Esophagus (tissue), 2 donors: Measurements from ENCODE around the gene SCO2. TPM values are rescaled to one million over a fixed set of nuclear protein-coding genes. Genes with fewer than 3 reads are reported as not detected.
A peak's percentile ranks its signal among the peaks of the same experiment; 100 is the strongest.

Source experiments
- H3K27ac ChIP-seq, 2 donors: one replicate each; pipeline ENCODE4 v1.5.1; 2013; ENCODE audit warnings: low read depth in 2 of 2, mild to moderate bottlenecking in 2 of 2, inconsistent platforms in 1 of 2, low read length in 1 of 2, moderate library complexity in 1 of 2
- H3K27me3 ChIP-seq, 2 donors: one replicate each; pipeline ENCODE4 v1.6.1; 2013; ENCODE audit warnings: low read length in 2 of 2, control low read depth in 1 of 2, mild to moderate bottlenecking in 1 of 2; ENCODE audit not compliant: insufficient read depth in 2 of 2, control insufficient read depth in 1 of 2
- H3K36me3 ChIP-seq, 2 donors: one replicate each; pipeline ENCODE4 v1.6.1; 2013; ENCODE audit warnings: low read length in 1 of 2; ENCODE audit not compliant: control insufficient read depth in 2 of 2, insufficient read depth in 2 of 2
- H3K4me1 ChIP-seq, 2 donors: one replicate each; pipeline ENCODE4 v1.6.1; 2013; ENCODE audit warnings: low read length in 1 of 2; ENCODE audit not compliant: control insufficient read depth in 2 of 2, insufficient read depth in 2 of 2
- H3K4me3 ChIP-seq, 2 donors: one replicate each; pipeline ENCODE4 v1.5.1; 2013; ENCODE audit warnings: low read length in 2 of 2, mild to moderate bottlenecking in 2 of 2, low read depth in 1 of 2, moderate library complexity in 1 of 2
- H3K9me3 ChIP-seq, 2 donors: one replicate each; pipeline ENCODE4 v1.6.1; 2013; ENCODE audit warnings: mild to moderate bottlenecking in 2 of 2, low read depth in 1 of 2, low read length in 1 of 2, moderate library complexity in 1 of 2; ENCODE audit not compliant: control insufficient read depth in 2 of 2, insufficient read depth in 1 of 2
- WGBS, 2 donors: extraction: QIAGEN DNeasy Blood & Tissue Kit; methylation state at CpG; one replicate each; pipeline ENCODE4 v1.1.7; 2013; 5-methylcytosine and 5-hydroxymethylcytosine counted together
- polyA plus RNA-seq, 2 donors: library from polyadenylated mRNA; stranded (reverse); fragments of 200-250 nt; gene quantifications; one replicate each; pipeline ENCODE4 v1.2.3, GENCODE V29; 2013
- donor health status: healthy with polysubstance abuse.
- donor health status: Bipolar disorder and iron deficiency.

SCO2 gene
- polyA plus RNA-seq, 2 donors, result 0.61 to 3.2 TPM

DNA sequence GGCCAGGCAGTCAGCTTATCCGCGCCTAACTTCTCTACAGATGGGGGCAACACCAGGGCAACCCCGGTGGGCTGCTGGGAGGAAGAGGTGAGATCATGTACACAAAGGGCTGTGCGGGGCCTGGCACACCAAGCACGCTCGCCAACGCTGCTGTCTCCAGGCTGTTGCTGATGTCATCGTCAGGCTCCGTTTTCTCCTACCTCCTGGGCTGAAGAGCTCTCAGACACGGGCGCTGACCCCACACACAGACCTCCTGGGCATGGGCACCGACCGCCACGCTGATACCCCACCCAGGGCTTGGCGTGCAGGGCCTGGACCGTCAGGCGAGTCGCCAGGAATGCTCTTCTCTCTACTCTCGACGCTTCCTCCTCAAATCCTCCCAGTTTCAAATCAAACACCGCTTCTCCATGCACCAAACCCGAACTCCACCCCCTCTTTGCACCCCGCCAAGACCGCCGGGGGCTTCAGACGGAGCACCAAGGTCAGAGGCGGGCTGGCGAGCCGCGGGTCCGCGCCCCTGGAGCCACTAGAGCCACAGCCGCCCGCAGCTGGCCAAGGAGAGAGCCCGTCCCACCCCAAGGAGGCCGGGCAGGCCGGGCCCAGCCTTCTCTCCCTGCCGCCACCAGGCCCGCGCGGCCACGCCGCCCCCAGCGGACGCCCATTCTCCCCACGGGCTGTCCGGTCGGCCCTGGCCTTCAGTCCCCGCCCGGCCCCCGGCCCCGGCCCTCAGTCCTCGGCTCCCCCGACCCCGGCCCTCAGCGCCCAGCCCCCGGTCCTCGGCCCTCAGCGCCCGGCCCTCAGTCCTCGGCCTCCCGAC lies 51.3 kb downstream of the SCO2 start:
- Histone ChIP-seq H3K9me3 (no peaks in the 10 kb centered on the region), H3K4me1 (peaks cover 30 to 50% of the 10 kb centered on the region in 2 donors), H3K27ac (peak overlapping the region; percentile 77 to 84), H3K36me3 (peaks cover 0 to 3% of the 10 kb centered on the region in 2 donors), H3K4me3 (peak overlapping the region; percentile 85 to 96), H3K27me3 (no peaks in the 10 kb centered on the region)
- WGBS, 2 donors, result 3 to 4% methylated on average over 52 to 62 of the region's 62 CpGs

Other genes with a start within 250 kb of the SCO2 start
- 100 to 1,000 TPM; 107 to 186 TPM for gene PLXNB2, start 218.0 kb downstream of the SCO2 start, polyA plus RNA-seq
- gene DENND6B, start 198.6 kb downstream of the SCO2 start, polyA plus RNA-seq, result 1 to 10 TPM; 2.4 to 6.8 TPM
- 10 to 100 TPM; 30.2 to 38.2 TPM for gene PPP6R2, start 182.3 kb downstream of the SCO2 start, polyA plus RNA-seq
- gene SBF1, start 50.6 kb downstream of the SCO2 start, polyA plus RNA-seq, result 10 to 100 TPM; 44.3 to 73.5 TPM
- gene ADM2, start 44.1 kb downstream of the SCO2 start, polyA plus RNA-seq, result 1 to 10 TPM; 2.2 to 3.6 TPM
- gene MIOX, start 38.7 kb downstream of the SCO2 start, polyA plus RNA-seq, result not detected
- gene LMF2, start 17.9 kb downstream of the SCO2 start, polyA plus RNA-seq, result 10 to 100 TPM; 44.1 to 64.9 TPM
- 10 to 100 TPM; 32.9 to 35.4 TPM for gene NCAPH2, start 17.4 kb downstream of the SCO2 start, polyA plus RNA-seq
- gene TYMP, start 4.4 kb upstream of the SCO2 start, polyA plus RNA-seq, result 10 to 100 TPM; 35.7 to 48.0 TPM
- under 1 TPM; 0.12 to 0.14 TPM for gene KLHDC7B, start 20.3 kb upstream of the SCO2 start, polyA plus RNA-seq
- under 1 TPM in 1 of 2 donors, not detected in 1; 0.32 TPM for gene SYCE3, start 37.3 kb upstream of the SCO2 start, polyA plus RNA-seq
- gene CPT1B, start 52.8 kb upstream of the SCO2 start, polyA plus RNA-seq, result 10 to 100 TPM in 1 of 2 donors, 1 to 10 TPM in 1; 9.4 to 55.5 TPM
- gene CHKB, start 57.3 kb upstream of the SCO2 start, polyA plus RNA-seq, result 100 to 1,000 TPM in 1 of 2 donors, 10 to 100 TPM in 1; 50.1 to 110 TPM
- under 1 TPM; 0.55 to 0.61 TPM for gene MAPK8IP2, start 75.2 kb upstream of the SCO2 start, polyA plus RNA-seq
- gene ARSA, start 102.6 kb upstream of the SCO2 start, polyA plus RNA-seq, result 10 to 100 TPM; 25.8 to 52.1 TPM
- gene SHANK3, start 147.2 kb upstream of the SCO2 start, polyA plus RNA-seq, result 1 to 10 TPM; 4.1 to 9.0 TPM
- gene ACR, start 212.6 kb upstream of the SCO2 start, polyA plus RNA-seq, result under 1 TPM; 0.14 to 0.20 TPM